VCaP (cell line): ENCODE measurements around the gene PAK1.

Experiments
- H3K27ac ChIP-seq: fragments of 450-650 bp; 2 replicates; pipeline ENCODE4 v1.5.1; 2017
- CTCF ChIP-seq: fragments of 450-650 bp; conservative IDR thresholded peaks from 2 replicates; pipeline ENCODE4 v1.5.1; 2017; ENCODE audit warnings: mild to moderate bottlenecking, moderate library complexity

Gene PAK1

GRCh38 chr11:77294040-77294439 is 179.9 kb downstream of the PAK1 start:
- no peak for TF ChIP-seq CTCF
- no peak overlapping the region for H3K27ac ChIP-seq

- no peak overlapping the region for H3K27ac ChIP-seq
- TF ChIP-seq CTCF: no peak
These were observed 184.2 kb downstream of the PAK1 start for GRCh38 chr11:77289737-77290136.

- no peak for TF ChIP-seq CTCF
- H3K27ac ChIP-seq: no peak overlapping the region
These were observed 186.2 kb downstream of the PAK1 start for GRCh38 chr11:77287615-77288273.

- no peak for TF ChIP-seq CTCF
- H3K27ac ChIP-seq: no peak overlapping the region
These were observed 186.8 kb downstream of the PAK1 start for GRCh38 chr11:77287136-77287535.

- H3K27ac ChIP-seq: no peak overlapping the region
- no peak for TF ChIP-seq CTCF
These were observed 189.1 kb downstream of the PAK1 start for GRCh38 chr11:77284476-77285468.

- no peak for TF ChIP-seq CTCF
- H3K27ac ChIP-seq: no peak overlapping the region
These were observed 190.8 kb downstream of the PAK1 start for GRCh38 chr11:77283101-77283500.
